Stimulated activated CD8-positive, alpha-beta memory T cell treated with anti-CD3 and anti-CD28 coated beads, Interleukin-4, amount 100 ng/mL, for 1 hour (primary cell): ENCODE results near the gene OR5B21.

Source experiments
- DNase-seq, 2 donors: peaks; one replicate each; pipeline ENCODE4 v3.0.0-alpha.2; 2020; ENCODE audit warnings: low read depth in 2 of 2, low spot score in 1 of 2

Gene OR5B21

DNA sequence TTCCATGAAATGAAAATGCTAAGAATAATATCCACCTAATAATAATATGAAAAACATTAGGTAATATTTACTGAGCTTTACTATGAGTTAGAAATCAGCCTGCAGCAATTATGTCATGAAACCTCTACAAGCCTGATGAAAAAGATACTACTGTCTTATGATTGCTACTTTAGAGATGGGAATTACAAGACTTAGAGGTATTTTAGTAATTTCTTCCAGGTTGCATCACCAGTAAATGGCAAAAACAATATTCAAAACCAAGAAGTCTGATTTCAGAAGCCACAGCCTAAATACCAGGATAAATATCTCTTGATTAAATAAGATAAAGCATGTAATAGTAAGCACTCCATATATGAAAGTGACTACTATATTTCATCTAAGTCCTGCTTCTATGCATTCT, 13.8 kb downstream of the OR5B21 start:
- DNase-seq = no peak

GRCh38 chr11:58493676-58494075, 14.2 kb downstream of the OR5B21 start:
- DNase-seq = no peak

DNA sequence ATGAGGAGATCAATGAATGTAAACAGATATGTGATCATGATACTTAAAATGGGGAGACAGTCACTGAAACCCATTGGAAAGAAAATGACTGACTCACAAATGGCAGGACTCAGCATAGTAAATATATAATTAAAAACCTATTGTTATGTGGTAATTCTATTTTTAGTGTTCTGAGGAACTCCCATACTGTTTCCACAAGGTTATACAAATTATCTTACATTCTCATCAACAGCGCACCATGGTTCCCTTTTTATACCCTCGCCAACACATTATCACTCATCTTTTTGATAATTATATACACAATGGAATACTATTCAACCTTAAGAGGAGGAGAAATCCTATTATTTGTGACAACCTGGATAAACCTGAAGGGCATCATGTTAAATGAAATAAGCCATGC, 17.1 kb downstream of the OR5B21 start:
- DNase-seq = no peak

DNA sequence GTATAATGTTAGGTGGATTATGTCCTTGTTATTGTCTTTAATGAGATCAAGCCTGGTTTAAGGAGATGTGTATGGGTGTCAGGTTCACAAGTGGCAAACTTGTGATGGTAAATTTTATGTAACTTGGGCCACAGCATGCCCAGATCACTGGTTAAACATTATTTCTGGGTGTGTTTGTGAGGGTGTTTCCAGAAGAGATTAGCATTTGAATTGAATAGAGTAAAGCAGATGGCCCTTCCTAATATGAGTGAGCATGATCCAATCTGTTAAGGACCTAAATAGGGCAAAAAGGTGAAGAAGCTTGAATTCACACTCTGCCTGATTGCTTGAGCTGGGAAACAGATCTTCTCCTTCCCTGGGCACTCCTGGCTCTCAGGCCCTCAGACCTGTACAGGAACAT, 20.7 kb downstream of the OR5B21 start:
- no peak for DNase-seq

- DNase-seq = no peak
These were observed 21.9 kb downstream of the OR5B21 start for GRCh38 chr11:58485961-58486360.

GRCh38 chr11:58471892-58472291, 36.0 kb downstream of the OR5B21 start:
- no peak for DNase-seq

DNA sequence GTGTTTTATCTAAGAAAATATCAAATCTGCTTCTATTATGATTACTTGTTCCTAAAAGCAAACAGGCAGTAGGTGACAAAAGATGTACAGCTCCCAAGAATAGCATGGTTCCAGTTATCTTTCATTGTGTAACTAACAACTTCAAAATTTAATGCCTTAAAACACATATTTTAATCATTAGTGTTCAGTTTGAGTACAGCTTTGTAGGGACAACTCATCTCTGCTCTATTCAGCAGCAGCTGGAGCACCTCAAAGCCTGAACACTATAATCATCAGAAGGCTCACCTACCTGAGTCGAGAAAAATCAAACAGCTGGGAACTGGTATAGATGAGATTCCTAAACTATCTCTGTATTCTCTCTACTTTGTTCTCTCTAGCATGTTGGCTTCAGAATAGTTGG, 41.6 kb downstream of the OR5B21 start:
- DNase-seq = no peak

DNA sequence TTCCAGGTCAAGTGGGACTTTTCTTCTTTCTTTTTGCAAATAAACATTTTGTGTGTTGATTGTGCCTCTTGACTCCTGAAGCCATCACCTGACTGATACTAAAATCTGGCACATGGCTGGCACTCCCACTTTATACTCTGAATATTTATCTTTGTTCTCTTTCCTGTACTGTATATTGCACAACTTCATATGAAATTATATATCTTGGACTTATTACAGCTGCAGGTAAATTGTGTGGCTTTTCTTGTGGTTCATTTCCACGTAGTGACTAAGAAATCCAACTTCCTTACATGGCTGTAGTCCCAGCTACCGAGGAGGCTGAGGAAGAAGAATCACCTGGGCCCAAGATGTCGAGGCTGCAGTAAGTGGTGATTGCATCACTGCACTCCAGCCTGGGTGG, 42.2 kb downstream of the OR5B21 start:
- DNase-seq = no peak
